Umbilical cord (tissue), 2 donors: Measurements from ENCODE around the gene CD82. TPM values are rescaled to one million over a fixed set of nuclear protein-coding genes. Genes with fewer than 3 reads are reported as not detected.
A peak's percentile ranks its signal among the peaks of the same experiment; 100 is the strongest.

ENCODE experiments used
- DNase-seq: peaks from one replicate; pipeline ENCODE4 v3.0.0-alpha.2; 2015; ENCODE audit warnings: low spot score
- total RNA-seq: library from RNA; depleted of rRNA; stranded (reverse); fragments of >200 nt; gene quantifications from one replicate; pipeline ENCODE4 v1.2.3, GENCODE V29; 2014; ENCODE audit warnings: low replicate concordance; ENCODE audit not compliant: insufficient read depth

Gene CD82
- total RNA-seq, 1 donor from 2014 or later: 42.6 TPM

GRCh38 chr11:44575288-44575672 is 9.8 kb downstream of the CD82 start:
- DNase-seq: no peak

DNA sequence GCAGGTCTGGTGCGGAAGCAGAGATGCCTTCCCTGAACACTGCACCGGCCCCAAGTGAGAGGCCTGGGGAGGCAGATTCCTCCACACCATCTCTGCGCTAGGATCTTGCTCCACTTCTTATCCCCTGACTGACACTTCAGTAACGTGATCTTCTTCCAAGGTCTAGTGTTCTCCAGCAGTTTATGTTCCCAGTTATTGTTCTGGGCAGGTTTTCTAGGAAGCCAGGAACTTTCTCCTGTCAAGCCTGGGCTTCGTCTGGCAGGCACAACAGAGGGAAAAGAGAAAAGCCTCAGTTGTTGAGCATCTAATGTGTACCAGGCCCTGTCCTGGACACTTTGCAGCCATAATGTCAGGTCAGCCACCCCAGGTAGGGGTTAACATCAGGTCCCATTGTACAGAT is 10.5 kb downstream of the CD82 start:
- DNase-seq: no peak

DNA sequence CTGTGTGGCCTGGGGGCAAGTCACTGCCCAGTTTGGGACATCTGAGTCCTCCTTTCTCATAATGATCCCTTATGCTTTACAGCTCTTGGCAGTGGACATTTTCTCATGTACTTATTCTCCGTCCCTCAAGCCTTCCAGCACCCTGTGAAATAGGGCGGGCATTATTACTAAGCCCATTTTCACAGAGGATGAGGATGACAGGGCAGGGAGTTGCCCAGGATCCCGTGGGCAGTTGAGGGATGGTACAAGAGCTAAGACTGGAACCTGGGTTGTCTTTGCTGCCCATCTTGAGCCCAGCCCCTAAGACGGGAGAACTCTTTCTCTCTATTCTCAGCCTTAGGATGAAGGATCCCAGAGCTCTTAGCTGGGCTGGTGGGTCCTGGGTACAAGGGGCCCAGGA is 11.2 kb downstream of the CD82 start:
- DNase-seq: no peak

- DNase-seq: no peak
These were observed 11.9 kb downstream of the CD82 start for GRCh38 chr11:44577231-44577830.

DNA sequence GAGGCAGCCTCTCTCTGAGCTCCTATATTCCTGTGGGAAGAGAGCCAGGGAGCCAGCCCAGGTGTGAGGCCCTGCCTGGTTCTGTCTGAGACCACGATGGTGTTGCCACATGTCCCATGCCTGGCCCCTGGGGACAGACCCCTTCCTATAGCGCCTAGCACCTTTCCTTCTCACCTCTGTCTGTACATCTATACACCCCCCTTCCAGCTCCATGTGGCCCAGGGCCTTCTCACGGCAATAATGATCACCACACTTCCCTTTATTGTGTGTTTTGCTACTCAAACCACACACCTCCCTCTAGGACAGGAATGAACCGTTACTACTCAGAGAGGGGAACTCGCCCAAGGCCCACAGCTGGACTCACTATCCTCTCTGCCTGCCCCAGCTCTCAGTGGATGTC is 12.8 kb downstream of the CD82 start:
- no peak for DNase-seq

- DNase-seq: no peak
These were observed 13.9 kb downstream of the CD82 start for GRCh38 chr11:44579302-44579761.

DNA sequence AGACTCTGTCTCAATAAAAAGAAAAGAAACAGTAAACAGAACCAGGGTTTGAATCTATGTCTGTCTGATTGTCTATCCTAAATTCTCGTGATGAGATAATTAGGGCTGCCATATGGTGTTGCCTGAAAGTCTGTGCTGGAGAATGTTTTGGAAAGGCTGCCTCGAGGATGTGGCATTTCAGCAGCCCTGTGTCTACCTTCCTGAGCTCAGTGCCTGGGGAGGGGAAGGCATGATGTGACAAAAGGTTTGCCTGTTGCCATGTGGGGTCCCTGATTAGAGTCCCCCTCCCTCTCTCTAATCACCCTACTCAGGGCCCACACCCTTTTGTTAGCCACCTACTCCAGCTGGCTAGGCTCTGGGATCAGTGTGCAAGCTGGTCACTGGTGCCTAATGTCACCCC is 15.2 kb downstream of the CD82 start:
- no peak for DNase-seq

- DNase-seq: no peak
These were observed 15.8 kb downstream of the CD82 start for GRCh38 chr11:44581246-44581645.

GRCh38 chr11:44582641-44583352 is 17.3 kb downstream of the CD82 start:
- DNase-seq: no peak

DNA sequence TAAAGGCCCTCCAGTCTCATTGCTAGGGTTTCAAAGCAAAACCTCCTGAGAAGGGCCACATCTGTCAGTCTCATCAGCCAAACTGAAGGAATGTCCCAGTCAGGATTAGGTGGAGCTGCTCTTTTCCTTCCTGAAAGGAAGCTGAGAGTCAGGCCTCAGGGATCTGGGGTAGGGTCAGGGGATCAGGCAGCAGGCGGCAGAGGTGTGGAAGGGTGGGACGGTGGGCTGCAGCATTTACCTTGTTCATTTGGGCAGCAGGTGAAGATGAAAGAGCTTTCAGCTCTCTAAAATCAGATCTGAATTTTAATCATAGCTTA is 17.8 kb downstream of the CD82 start:
- no peak for DNase-seq

- no peak for DNase-seq
These were observed 20.0 kb downstream of the CD82 start for GRCh38 chr11:44585421-44585820.

DNA sequence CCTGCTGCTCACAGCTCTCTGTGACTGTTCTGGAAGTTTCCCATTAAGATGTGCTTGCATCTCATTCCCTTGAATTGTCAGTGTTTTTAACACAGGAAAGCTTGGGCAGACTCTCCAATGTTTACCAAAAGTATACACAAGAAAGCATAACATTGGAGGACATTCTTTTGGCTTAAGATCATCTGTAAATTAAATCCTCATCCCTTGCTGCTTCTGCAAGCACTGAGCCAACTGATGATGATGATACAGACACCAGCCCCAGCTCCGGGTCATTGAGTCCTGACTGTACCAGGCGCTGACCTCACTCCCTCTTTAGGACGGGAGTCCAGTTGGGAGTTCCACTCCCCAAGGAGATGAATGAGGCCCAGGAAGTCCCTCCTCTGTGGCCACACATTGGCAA is 23.8 kb downstream of the CD82 start:
- DNase-seq: no peak

DNA sequence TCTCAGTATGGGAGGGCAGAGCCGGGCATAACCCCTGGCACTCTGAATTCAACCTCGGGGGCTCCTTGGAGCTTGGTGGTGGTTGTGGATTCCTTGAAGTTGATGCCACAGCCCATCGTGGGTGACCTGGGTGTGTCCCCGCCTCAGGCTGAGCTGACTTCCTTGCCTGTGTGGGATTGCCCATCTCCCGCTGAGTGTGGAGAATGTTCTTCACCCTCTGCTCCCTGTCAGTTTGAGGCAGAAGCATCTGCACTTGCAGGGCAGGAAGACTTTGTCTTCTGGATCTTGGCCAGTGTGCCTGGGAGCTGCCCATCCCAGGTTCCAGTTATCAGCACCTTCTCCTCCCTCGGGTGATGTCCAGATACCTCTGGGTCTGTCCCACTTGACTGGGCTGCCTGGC is 25.3 kb downstream of the CD82 start:
- no peak for DNase-seq

GRCh38 chr11:44591557-44591956 is 26.1 kb downstream of the CD82 start:
- DNase-seq: no peak

GRCh38 chr11:44592125-44592940 is 26.9 kb downstream of the CD82 start:
- DNase-seq: peak; percentile 53

DNA sequence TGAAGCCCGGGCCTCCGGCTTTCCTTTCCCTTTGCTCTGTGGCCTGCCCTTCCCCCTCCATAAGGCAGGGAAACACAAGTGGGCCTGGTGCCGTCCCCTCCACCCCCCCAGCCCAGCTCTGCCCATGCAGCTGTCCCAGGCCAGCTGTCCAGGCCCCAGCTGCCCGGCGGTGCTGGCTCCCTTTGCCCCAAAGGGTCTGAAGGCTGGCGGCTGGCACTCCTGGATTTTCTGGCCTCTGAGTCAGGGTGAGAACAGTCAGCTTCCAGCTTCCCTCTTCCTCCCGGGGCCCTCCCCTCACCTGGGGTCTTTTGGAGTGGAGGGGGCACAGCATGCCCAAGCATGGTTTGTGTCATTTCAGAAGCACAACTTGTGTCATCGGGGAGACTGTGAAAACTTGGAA is 27.8 kb downstream of the CD82 start:
- no peak for DNase-seq

- no peak for DNase-seq
These were observed 29.5 kb downstream of the CD82 start for GRCh38 chr11:44595006-44595405.

GRCh38 chr11:44595964-44596381 is 30.5 kb downstream of the CD82 start:
- DNase-seq: peak; percentile 38

GRCh38 chr11:44596525-44597276 is 31.2 kb downstream of the CD82 start:
- no peak for DNase-seq

DNA sequence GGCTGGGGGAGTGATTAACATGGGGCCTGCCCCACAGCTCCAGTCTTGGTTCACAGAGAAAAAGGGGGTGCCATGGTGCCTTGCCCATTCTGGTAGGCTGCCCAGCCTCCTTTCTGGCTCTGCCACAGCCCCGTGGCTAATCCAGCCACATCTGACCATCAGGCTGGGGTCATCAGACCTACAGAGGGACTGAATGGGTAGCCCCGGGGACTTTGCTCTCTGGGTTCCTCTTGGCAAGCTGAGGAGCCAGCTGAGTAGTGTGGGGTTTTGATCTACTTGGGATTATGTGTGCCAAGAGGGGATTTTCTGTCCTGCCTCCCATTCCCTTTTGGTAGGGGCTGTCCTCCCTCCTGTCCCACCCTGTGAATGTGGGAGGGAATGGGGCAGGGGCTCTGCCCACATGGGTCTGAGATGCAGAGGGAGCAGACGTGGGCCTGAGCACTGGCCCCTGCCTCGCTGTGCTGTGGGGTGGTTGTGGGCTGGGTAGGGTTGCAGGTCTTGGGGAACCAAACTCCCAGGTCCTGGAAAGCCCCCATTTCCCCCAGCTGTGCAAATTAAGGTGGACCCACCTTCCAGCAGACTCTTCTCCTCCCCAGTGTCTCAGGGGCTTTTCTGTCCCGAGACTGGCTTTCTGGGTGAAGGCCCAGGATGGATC is 32.0 kb downstream of the CD82 start:
- DNase-seq: no peak

DNA sequence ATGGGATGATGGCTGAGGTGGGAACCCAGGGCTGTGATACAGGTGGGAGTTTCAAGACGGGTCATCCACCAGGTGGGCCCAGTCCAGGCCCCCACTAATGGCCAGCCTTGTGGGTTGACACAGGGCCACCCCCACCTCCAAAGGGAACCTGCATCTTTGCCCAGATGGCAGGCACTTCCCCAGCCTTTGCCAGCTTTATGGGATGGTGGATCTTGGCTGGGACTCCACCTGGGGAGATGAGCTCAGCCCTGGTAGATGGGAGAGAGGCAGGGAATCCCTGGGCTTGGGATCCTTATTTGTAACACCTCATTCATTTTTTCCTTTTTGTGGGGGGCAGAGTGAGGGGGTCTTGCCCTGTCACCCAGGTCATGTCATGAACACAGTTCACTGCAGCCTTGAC is 33.4 kb downstream of the CD82 start:
- no peak for DNase-seq

DNA sequence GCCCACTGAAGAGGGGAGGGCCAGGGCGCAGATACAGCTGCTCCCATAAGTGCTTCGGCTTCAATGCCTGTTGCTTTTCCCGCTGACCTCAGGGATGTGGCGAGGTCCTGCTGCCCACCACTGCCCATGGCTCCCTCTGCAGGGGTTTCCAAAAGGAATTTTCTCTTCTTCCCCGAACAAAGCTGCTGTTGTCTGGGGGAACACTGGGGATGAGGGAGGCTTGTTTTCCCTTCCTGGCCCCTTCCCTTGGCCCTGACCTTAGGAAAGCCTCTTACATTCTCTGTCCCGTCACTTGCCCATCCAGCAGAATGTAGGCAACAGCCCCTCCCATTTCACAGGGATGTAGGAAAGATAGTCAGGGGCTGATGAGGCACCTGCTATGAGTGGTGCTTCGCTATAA is 34.8 kb downstream of the CD82 start:
- no peak for DNase-seq
